H1 (cell line): Measurements from ENCODE around the gene H6PD.
A peak's percentile ranks its signal among the peaks of the same experiment; 100 is the strongest.

Experiments
- GABPA ChIP-seq: IDR thresholded peaks from 2 replicates; pipeline ENCODE4 v1.6.1; 2011; ENCODE audit warnings: mild to moderate bottlenecking, low read length, moderate library complexity, borderline replicate concordance; ENCODE audit not compliant: insufficient read depth
- POLR2A ChIP-seq, 2 experiments: IDR thresholded peaks; 1 replicate in 1 of 2; 2 replicates in 1 of 2; pipeline ENCODE4 v1.6.1; 2011; ENCODE audit warnings: low read depth in 2 of 2, low read length in 2 of 2, mild to moderate bottlenecking in 2 of 2; ENCODE audit errors: control extremely low read depth in 1 of 2
- ZNF274 ChIP-seq: IDR thresholded peaks from 2 replicates; pipeline ENCODE4 v1.7.0; 2012; ENCODE audit warnings: low read length, borderline replicate concordance; ENCODE audit errors: extremely low read depth

- TF ChIP-seq POLR2A (IDR thresholded peaks at IDR 0.05; ENCODE audit: control extremely low read depth in 1 of 2, low read depth in 2 of 2, low read length in 2 of 2) = no peak
- TF ChIP-seq GABPA = peak; percentile 65; the same call in 1 of the 2 replicates
- TF ChIP-seq ZNF274 = no peak
Measured at GRCh38 chr1:9249534-9250410, 15.2 kb downstream of the H6PD start.
